NCI-H345 (cell line): ENCODE measurements around the gene NDUFAF2.
"Not testable (repeated sequence)": the region's sequence is repeated elsewhere in the genome, so short reads cannot be mapped to it uniquely, and the experiment has no call there.

Experiments
- DNase-seq: peaks from one replicate; lab custom pipeline; 2025; lab: John Stamatoyannopoulos, UW

Gene NDUFAF2

DNA sequence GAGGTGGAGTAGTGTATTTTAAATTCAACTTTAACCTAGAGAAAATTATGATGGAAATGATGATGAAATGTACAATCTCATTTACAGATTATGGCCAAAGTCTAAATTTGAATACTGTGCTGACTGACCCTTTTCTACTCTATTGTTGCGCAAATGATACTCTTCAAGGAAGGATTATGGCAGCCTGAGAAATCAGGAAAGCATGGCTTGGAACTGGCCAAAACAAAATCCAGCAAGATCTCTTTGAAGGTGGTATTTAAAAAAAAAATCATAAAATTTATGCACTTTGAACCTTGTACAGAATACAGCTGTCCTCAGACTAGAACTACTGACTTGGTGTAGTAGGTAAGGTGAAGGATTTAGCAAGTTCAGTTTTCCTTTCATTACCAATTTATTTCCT lies 105.3 kb downstream of the NDUFAF2 start:
- DNase-seq: no peak

GRCh38 chr5:61051267-61051666 lies 106.3 kb downstream of the NDUFAF2 start:
- no peak for DNase-seq

- DNase-seq: no peak
Observed at GRCh38 chr5:61052882-61053281, 107.9 kb downstream of the NDUFAF2 start.

DNA sequence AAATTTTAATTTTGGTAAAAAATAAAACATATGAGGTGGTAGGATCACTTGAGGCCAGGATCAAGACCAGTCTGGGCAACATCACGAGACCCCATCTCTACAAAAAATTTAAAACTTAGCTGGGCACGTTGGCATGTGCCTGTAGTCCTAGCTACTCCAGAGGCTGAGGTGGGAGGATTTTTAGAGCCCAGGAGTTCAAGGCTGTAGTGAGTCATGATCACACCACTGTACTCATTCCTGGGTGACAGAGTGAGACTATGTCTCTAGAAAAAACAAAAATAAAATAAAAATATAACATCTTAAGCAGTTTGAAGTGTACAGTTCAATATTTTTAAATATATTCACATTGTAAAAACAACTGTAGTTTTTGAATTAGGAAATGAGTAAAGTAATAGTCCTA lies 108.9 kb downstream of the NDUFAF2 start:
- DNase-seq: no peak

DNA sequence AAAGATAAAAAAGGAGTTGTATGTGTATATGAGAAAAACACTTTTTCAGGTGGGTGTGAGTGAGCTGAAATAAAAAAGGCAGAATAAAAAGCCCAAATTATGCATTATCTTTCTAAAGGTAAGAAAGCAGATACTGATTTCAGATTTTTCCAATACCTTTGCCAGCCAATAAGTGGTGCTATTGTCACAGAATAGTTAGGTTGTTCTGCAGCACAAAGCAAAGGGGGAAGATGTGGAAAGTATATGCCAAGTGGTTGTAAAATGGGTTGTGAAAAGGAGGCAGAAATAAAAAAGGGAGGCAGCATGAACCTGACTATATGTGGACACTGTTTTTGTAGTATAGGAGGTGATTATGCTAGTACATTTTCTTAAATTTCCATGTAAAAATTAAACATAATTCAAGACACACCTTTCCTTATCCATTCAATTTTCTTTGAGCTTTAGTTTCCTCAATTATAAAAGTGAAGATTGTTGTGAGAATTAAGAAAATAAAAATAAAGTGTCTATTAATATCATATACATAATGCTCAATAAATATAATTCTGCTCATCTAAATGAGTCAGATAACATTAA lies 110.5 kb downstream of the NDUFAF2 start:
- DNase-seq: peak; percentile 46

DNA sequence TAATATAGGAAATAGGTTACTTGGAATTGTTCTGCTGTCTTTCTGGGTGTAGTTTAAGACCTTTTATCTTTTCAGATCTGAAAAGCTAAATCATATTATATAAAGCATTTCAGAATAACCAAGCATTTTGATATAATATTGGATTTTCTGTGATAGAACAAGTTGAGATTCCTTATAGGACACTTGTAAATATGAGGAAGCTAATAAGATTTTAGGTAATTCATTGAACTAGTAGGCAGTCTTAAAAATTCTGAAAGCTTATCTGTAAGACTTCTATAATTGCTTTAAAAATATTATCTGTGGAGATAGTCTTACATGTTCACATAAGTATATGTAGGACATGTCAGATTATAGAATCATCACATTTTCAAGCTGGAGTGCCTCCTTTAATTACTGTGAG lies 114.5 kb downstream of the NDUFAF2 start:
- DNase-seq: no peak

DNA sequence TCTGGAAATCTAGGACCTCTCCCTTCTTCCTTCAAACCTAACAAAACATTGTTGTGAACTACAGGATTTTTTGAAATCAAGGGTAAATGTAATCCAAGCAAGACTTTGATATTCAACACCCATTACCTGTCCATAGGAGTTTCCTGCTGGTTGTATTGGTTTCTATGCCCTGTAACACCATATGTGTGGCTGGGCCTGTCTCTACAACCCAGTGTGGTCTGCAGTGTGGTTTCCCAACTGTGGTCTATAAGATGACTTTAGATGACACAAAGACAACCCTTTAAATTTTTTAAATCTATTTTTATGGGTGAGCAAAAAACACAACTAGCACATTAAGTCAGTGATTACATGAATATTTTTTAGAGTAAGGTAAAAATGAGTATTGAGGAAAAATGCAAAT lies 124.1 kb downstream of the NDUFAF2 start:
- DNase-seq: no peak

GRCh38 chr5:61071526-61071925 lies 126.5 kb downstream of the NDUFAF2 start:
- no peak for DNase-seq

GRCh38 chr5:61076626-61077025 lies 131.6 kb downstream of the NDUFAF2 start:
- DNase-seq: no peak

GRCh38 chr5:61081741-61082140 lies 136.7 kb downstream of the NDUFAF2 start:
- DNase-seq: no peak

DNA sequence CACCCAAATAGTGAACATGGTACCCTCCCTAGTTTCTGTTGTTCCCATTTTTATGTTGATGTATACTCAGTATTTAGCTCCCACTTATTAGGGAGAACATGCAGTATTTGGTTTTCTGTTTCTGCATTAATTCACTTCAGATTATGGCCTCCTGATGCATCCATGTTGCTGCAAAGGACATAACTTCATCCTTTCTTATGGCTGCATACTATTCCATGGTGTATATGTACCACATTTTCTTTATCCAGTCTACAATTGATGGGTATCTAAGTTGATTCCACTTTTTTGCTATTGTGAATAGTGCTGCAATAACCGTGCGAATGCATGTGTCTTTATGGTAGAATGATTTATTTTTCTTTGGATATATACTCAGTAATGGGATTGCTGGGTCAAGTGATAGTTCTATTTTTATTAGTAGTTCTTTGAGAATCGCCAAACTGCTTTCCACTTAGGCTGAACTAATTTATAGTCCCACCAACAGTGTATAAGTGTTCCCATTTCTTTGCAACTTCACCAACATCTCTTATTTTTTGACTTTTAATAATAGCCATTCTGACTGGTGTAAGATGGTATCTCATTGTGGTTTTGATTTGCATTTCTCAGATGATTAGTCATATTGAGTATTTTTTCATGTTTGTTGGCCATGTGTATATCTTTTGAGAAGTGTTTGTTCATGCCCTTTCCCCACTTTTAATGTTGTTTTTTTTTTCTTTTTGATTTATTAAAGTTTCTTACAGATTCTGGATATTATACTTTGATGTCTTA lies 137.7 kb downstream of the NDUFAF2 start:
- no peak for DNase-seq

- DNase-seq: no peak
Observed at GRCh38 chr5:61084658-61085057, 139.7 kb downstream of the NDUFAF2 start.

DNA sequence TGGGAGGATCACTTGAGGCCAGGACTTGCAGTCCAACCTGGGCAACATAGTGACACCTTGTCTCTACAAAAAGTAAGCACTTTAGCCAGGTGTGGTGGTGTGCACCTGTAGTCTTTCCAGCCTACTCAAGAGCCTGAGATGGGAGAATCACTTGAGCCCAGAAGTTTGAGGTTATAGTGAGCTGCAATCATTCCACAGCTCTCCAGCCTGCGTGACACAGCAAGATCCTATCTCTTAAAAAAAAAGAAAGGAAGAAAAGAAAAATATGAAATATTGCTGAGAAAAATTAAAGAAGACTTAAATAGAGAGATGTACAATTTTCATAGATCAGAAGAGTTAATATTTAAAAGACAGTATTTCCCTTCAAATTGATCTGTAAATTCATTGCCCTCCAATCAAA lies 140.9 kb downstream of the NDUFAF2 start:
- DNase-seq: no peak

- no peak for DNase-seq
Observed at GRCh38 chr5:61087921-61088320, 142.9 kb downstream of the NDUFAF2 start.

DNA sequence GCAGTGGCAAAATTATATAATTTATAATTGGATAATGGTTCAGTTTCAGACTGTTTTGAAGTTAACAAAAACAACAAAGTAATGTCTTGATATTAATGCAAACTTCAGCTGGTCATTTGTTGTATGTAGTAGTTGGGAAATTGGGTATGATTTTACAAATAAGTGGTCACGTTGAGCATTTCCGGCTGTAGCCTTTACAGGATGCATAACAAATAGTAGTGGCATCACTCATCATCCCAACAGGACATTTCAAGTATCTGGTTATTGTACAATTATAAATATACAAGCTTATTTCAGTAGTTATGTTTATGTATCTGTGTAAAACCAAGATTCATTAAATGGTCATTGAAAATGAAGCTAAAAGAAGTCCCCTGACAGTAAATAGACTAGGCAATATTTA lies 144.3 kb downstream of the NDUFAF2 start:
- DNase-seq: no peak

DNA sequence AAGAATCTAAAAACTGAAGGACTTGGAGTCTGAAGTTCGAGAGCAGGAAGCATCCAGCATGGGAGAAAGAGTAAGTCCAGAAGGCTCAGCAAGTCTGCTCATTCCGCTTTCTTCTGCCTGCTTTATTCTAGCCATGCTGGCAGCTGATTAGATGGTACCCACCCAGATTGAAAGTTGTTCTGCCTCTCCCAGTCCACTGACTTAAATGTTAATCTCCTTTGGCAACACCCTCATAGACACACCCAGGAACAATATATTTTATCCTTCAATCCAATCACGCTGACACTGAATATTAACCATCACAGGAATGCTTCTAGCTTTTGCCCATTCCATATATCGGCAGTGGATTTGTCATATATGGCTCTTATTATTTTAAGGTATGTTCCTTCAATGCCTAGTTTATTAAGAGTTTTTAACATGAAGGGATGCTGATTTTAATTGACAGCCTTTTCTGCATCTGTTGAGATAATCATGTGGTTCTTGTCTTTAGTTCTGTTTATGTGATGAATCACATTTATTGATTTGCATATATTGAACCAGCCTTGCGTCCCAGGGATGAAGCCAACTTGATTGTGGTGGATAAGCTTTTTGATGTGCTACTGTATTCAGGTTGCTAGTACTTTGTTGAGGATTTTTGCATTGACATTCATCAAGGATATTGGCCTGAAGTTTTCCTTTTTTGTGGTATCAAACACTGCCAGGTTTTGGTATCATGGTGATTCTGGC lies 148.2 kb downstream of the NDUFAF2 start:
- not testable (repeated sequence) for DNase-seq

GRCh38 chr5:61097465-61097864 lies 152.5 kb downstream of the NDUFAF2 start:
- DNase-seq: no peak

DNA sequence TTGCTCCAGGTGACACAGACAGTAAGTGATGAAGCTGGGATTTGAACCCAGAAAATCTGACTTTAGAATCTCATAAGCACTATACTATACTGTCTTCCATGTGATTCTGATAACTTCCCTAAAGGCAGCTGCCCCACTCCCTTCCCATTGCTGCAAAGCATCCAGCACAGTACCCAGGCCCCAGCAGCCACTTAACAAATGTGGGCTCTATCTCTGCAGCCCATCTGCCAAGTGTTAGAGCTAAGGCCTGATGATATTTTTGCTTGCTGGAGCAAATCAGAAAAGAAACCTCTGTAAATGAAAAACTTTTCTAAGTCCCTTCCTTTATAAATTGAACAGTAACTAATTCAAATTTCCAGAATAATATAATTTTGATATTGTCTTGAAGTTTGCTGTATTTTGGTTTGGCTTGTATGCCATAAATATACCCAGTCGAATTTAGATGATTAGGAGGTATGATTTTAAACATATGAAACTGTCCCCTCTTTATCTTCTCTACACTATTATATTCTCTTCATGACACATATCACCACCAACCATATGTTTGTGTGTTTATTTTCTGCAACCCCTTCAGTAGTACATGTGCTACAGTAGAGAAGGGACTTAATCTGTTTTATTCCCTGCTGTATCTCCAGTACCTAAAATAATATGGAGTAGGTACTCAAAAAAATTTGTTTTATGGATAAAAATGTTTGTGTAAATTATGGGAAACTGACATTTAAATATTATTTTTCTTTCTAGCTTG lies 153.4 kb downstream of the NDUFAF2 start:
- DNase-seq: no peak

GRCh38 chr5:61100437-61100836 lies 155.4 kb downstream of the NDUFAF2 start:
- no peak for DNase-seq

DNA sequence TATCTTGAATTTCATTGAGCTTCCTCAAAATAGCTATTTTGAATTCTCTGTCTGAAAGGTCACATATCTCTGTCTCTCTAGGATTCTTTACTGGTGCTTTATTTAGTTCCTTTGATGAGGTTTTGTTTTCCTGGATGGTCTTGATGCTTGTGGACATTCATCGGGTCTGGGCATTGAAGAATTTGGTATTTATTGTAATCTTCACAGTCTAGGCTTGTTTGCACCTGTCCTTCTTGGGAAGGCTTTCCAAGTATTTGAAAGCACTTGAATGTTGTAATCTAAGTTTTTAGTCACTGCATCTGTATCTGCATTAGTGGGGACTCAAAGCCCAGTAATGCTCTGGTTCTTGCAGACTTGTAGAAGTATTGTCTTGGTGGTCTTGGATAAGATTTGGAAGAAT lies 169.4 kb downstream of the NDUFAF2 start:
- no peak for DNase-seq

DNA sequence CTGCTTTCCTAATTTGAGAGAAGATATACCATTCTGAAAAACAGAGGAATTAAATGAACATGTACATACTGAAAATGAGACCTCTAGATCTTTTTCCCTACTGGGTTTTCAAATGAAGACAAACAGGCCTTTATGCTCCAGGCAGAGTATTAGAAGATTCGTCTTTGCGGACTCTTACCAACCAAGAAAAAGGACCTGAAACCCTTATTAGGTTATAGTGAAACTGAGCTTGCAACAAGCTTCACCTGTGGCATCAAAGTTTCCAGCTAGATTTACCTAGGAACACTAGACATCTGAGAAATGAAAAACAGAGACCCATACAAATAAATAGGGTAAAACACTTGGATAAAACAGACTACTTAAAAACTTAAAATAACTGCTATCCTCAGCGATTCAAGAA lies 171.0 kb downstream of the NDUFAF2 start:
- DNase-seq: no peak

DNA sequence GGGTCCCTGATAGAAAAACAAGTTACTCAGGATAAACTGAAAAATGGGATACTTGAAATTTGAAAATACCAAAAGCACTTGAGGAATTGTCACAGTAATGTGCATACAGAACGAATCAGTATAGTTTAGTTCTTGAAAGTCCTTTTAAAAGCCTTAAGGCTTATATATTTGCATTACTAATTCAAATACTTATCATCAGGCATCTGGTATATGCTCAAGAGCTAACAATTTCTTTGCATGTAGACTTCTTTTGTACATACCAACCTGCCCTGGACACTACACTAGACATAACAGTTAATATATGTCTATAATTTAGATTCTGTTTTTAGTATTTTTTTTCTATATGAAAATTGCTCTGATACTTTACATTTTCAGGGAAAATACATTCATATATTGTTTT lies 174.1 kb downstream of the NDUFAF2 start:
- DNase-seq: no peak

DNA sequence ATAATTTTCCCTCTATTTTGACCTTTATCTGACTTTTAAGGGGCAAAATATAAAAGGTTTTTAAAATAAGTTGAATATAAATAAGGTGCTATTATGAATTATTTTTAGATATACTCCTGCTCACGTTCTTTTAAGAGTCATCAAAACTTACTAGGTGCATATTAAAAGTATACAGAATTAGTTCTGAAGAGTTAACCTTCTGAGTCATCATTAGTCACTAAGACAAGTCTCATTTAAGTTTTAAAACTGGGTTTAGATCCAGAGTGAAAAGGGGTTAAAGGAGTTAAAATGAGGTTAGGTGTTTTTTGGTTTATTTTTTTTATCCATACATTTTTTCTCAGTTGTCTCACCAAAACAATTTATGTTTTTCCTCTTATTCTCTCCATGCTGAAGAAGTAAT lies 175.5 kb downstream of the NDUFAF2 start:
- no peak for DNase-seq
